ENCODE measurements around the gene PER2.

The PER2 gene

DNA sequence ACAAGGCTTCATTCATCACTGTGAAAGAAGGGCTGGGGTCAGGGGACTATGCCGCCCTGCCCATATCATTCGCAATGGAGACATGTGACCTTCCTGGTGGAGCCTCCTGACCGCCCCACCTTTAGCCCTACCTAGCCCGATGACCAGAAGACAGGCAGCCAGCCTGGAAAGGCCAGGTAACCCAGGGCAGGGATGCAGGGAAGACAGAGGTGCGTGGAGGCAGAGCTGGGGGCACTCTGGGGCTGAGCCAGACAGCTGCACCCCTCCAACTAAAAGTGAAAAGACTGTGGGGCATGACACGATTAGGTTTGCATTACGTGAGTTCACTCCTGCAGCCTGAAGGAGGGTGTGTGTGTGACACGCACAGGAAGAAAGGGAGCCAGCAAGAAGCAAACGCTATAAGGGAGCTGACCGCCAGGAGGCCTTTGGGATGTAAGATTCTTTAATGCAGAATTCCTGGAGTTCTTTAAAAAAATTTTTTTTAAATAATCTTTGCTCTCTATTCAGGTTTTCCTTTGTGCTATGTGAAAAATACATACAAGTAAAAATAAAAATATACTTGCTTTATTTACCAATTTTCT lies 44.8 kb downstream of the PER2 start:
- DNase-seq (ENCODE audit: low read depth), result no peak

DNA sequence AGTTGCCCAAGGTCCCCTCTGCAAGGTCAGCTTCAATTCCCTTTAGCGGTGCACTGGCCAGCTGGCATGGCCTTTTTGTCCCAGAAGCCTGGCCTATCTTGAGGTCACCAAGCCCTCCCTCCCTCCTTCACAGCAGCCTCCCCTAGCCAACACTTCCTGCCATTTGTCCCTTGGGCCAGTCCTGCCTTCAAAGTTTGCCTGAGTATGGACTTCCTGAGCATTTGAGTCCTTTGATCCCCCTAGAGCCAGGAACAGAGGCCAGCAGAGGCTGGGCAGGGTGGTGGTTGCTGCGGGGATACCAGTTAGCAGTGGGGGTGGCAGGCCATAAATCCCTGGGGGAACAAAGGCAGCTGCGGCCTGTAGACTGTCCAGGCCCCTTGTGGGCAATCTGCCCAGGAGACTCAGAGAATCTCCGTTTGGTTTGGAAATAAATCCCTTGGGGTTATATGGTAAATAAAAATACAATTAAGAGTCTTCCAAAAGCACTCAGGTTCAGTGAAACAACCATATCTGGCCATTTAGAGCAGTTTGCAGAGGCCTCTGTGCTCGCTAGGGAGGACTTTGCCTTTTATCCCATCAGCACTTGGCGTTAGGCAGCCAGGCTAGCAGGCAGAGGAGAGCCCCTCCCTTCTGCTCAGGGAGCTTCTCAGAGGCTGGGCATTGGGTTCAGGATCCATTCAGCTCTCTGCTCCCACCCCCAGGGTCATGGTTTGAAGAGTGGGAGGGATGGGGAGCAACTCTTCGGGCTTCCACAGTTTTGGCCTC lies 45.5 kb downstream of the PER2 start:
- DNase-seq (ENCODE audit: low read depth), result no peak

DNA sequence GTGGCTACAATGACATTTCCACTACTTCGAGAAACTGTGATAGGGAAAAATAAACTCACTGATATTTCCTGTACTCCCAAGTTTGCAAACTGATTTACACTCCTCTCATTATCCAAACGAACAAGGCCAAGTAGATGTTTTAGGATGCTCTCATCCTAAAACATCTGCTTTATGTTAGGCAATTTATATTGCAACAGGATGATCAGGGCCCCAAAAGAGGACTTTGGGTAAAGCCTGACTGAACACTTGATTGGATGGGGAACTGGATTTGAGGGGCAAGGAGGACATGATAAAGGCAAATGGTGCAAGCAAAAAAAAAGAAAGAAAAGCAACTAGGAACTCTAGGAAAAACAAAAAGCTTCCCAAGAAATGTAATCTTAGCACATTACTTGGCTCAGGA lies 46.4 kb downstream of the PER2 start:
- DNase-seq (ENCODE audit: low read depth), result no peak

DNA sequence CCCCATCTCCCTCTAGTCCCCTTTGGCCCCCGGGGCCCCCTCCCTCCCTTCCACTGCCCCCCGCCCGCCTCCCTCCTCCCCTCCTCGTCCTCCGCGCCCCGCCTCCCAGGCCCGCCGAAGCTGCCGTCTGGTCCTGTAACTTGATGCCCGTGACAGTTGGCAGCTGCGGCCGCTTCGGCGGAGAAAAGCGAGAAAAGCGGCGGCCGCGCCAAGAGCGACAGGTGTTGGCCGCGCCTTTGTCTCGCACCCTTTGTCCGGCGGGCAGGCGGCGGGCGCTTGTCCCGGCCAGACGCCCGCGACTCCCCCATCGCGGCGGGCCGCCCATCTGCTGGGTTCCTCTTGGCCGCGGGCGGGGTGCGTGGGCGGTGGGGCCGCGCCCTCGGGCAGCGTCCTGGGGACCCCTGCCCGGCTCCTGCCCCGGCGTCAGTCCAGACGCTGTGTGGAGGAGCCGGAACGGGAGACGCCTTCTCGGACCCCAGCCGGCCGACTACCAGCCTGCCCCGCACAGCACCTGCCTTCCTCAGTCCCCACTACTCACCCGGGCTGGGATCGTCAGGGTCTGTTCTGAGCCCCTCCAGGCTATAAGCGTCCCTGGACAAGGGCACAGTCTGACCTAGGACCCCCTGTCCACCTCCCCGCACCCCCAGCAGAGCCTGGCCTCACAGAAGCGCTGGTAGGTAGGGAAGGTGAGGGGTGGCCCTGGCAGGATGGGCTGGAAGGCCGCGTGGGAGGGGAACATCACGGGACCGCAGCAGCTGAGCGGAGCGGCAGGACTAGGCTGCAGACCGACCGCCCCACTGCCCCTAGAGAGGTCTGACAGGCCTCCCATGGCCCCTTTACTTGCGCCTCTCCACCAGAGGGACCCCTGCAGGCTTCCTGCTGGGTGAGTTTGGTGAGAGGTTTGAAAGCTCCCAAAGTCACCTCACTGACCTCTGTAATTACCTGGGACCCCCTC lies 47.4 kb downstream of the PER2 start:
- no peak for DNase-seq (ENCODE audit: low read depth)

DNA sequence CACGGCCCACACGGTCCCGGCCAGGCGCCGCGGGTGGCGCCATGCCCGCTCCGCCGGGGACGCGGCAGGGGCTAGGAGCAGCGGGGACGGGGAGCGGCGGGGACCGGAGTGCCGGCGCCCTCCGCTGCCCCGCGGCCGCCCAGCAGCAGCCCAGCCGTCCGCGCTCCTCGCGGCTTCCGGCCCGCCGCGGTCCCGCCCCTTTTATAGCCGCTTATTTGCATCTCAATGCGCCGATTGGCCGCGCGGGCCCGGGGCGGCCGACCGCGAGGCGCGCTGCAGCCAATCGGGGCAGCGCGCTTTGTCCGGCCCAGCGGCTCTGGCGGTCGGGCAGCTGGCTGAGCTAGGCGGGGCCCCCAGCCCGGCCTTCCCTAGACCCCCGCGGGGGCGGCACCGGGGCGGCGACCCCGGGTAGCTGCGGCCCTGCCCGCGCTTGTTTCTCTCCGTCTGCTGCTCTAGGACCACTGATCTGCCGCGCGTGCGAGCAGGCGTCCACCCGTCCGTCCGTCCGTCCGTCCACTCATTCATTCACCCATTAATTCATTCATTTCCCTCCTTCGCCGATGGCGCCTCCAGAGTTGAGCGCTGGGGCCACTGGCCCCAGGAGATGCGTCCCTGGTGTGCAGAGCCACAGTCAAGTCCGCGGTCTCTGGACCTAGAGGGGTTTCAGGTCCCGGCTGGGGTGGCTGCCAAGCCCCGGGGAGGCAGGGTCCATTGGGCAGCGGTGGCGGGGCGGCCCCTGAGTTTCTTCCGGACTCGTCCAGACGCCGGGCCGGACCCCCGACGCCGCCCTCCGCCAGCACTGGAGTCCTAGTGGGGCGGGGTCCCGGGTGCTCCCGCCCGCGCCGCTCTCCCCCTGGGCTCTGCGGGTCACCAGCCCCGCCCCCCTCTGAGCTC lies 48.3 kb downstream of the PER2 start, which contains the start of gene HES6:
HES6 (minus strand) TSS at position 176 of the 894 bp plus-strand sequence; CDS start at position 43, 133 bp downstream.
- DNase-seq (ENCODE audit: low read depth), result peak; percentile 69

DNA sequence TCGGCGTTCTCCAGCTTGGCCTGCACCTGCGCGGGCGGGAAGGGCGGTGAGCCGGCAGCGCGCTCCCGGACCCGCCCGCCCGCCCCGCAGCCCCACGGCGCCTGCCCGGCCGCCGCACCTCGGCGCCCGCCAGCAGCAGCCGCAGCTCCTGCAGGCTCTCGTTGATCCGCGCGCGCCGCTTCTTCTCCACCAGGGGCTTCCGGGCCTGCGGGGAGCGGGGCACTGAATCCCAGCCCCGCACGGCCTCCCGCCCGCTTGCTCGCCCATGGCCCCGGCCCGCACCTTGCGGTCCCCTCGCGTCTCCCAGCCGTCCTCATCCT lies 48.9 kb downstream of the PER2 start:
- DNase-seq (ENCODE audit: low read depth), result peak; percentile 26

DNA sequence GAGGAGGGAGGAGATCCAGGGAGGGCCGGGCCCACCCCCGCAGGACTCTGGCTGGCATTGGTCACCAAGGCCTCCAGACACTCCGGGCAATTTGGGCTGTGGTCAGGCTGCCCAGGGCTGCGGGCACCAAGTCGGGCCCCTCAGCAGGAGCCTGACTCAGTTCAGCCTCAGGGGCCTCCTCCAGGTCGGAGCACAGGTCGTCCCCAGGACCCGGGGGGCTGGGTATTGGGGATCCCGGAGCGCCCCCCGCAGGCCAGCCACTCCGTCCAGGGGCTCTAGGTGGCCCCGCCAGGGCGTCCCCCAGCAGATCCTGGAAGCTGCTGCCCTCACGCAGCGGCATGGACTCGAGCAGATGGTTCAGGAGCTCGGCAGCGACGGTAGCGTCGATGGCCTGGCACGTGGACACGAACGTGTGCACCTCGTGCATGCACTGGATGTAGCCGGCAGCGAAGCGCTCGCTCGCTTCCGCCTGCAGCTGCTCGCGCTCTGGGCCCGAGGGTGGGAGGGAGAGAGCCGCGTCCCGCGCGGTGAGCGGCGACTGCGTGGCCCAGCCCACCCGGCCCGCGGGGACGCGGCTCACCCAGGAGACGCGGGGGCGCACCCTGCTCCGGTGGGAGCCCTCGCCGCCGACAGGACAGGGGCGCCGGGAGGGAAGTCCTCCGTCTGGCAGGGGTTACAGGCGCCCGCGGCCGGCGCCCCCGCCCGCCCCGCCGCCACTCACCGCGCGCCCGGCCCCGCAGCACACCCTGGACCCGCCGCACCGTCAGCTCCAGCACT lies 49.5 kb downstream of the PER2 start:
- DNase-seq (ENCODE audit: low read depth), result peak; percentile 31

DNA sequence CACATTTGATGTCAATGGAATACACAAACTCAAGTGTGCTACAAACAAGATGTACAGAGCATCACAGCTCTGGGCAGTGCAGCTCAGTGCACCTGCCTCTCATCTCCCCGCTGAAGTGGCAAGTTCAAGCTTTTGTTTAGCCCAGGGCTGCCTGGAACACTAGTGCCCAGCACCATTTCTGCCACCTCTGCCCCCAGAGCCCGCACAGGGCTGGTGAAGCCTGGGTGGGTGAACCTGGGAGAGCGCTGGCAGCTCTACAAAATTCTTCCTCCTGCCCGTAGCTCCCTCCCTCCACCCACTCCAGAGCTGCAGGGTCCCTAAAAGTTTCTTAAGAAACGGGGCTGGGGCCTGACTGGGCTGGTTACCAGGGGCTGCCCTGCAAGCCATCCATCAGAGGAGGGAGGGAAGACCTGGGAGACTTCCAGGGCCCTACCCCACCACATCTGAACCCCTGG lies 50.1 kb downstream of the PER2 start:
- DNase-seq (ENCODE audit: low read depth), result no peak

DNA sequence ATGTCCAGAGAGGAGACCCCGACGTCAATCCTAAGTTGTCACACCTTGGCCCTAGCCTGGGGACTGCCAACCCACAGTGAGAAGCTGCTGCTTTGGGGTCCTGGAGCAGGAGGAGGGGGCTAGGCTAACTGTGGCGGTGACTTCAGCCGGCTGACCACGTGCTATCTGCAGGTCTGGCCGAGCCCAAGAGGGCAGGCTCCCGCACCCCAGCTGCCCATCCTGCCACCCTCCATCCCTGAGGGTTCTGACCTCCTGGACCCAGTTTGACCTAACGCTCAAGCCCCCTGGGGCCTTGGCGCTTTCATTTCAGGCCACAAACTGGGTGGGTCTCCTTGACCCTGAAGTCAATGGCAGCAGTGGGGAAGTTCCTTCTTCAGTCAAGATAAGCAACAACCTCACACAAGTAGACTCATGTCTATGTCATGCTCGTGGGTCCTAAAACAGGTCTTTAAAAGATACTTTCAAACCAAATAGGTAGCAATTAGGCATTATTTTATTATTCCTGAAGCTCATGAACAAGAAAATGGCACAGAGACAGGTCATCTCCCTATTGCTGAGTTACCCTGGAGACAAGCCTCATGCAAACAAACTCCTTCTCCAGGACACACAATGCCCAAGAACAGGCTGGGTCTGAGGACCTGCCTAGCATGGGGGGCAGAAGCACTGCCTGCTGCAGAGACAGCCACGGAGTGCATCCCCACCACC lies 50.8 kb downstream of the PER2 start:
- DNase-seq (ENCODE audit: low read depth), result no peak

DNA sequence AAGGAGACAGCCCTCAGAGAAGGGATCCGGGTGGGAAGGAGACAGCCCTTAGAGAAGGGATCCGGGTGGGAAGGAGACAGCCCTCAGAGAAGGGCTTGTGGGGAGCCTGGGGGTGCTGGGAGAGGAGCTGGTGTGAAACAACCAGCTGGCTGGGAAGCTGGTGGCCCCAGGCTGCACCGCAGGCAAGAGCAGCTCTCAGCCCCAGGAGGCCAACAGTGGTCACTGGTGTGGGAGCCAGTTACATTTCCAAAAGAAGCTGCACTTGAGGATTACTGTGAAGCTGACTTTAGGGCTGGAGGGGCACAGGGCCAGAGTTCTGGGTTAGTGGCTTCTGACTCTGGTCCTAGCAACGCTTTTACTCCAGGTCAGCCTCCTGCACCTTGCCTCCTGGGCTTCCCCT lies 51.8 kb downstream of the PER2 start:
- DNase-seq (ENCODE audit: low read depth), result no peak

DNA sequence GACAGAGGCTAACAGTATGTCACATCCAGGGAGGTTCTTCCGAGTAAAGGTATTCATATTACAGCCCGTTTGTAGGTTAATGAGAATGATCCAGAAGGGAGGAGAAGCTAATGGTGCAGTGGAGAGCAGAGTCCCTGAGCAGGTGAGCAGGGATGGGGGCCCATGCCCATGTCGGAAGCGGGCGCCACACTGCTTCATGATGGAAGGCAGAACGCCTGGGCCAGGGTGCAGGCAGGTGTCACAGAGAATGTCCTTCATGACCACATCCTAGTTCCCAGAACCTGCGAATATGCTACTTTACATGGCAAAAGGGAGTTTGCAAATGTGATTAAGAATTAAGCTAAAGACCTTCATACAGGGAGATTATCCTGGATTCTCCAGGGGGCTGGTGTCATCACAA lies 52.6 kb downstream of the PER2 start:
- DNase-seq (ENCODE audit: low read depth), result no peak

DNA sequence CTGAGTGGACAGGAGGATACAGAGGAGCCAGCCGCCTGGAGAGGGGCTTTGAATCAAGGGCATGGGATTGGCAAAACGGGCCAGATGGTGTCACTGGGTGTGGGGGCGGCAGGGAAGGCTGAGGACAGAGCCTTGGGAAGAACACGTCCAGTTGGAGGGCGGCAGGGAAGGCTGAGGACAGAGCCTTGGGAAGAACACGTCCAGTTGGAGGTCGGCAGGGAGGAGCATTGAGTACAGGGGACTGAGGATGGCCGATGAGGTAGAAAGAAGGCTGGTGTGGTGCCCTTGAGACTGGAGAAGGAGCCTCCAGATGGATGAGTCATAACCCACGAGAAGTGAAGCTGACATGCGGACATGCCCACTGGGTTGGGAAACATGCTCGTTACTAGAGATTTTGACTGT lies 53.1 kb downstream of the PER2 start:
- DNase-seq (ENCODE audit: low read depth), result no peak

DNA sequence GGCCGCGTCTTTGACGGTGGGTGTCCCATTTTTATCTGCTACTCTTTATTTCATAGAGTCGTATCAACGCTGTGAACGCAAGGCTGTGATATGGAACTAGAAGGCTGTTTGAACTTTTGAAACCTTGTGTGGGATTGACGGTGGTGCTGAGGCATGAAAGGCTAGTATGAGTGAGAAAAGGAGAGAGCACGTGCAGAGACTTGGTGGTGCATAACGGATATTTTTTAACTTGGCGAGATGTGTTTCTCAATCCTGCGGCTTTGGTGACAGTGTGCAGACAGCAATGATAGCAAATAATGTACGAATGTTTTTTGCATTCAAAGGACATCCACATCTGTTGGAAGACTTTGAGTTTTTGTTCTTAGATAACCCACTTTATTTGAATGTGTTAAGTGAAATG lies 54.8 kb downstream of the PER2 start:
- no peak for DNase-seq (ENCODE audit: low read depth)

DNA sequence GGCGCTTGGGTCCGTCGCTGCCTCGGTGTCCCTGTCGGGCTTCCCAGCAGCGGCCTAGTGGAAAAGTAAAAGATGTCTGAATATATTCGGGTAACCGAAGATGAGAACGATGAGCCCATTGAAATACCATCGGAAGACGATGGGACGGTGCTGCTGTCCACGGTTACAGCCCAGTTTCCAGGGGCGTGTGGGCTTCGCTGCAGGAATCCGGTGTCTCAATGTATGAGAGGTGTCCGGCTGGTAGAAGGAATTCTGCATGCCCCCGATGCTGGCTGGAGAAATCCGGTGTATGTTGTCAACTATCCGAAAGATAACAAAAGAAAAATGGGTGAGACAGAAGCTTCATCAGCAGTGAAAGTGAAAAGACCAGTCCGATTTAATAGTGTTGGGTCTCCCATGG lies 56.6 kb downstream of the PER2 start:
- no peak for DNase-seq (ENCODE audit: low read depth)

DNA sequence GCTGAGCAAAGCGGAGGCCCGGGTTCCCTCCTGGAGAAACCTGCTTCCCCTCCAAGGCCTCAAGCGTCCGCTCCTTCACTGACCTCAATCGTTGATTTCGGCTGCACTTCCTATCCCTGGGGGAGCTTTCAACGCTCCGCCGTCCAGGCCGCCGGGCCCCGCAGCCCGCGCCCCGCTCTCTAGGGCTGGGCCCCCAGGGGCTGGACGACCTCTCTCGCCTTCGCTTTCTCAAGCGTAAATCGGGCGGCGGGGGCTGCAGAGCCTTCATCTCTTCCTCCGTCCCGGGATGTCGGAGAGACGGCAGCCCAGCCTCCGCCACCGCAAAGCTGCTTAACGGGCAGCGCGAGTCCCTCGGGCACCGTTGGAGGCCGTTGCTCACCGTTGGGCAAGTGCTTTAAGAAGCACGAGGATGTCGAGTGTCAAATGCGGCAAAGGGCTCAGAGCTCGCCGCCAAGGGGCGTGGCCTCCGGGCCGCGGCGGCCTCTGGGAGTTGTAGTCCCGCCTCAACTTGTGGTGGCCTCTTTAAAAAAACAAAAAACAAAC lies 57.1 kb downstream of the PER2 start:
- peak; percentile 69 for DNase-seq (ENCODE audit: low read depth)

DNA sequence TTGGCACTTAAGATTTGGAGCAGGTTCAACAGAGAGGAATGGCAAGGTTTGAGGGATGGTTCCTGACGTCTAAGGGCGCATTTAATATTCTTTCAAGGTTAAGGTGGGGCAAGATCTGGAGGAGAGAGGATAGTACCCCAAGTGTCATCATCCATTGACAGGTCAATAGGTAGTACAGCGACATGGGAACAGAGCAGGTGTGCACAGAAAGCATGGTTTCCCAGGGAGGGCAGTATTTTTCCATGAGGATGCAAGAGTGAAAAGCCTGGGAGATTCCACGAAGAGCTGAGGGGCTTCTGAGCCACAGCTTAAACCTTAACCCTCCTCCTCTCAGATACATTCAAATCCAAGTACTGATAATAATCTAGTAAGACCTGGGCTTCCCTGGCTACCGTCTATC lies 57.7 kb downstream of the PER2 start:
- no peak for DNase-seq (ENCODE audit: low read depth)

DNA sequence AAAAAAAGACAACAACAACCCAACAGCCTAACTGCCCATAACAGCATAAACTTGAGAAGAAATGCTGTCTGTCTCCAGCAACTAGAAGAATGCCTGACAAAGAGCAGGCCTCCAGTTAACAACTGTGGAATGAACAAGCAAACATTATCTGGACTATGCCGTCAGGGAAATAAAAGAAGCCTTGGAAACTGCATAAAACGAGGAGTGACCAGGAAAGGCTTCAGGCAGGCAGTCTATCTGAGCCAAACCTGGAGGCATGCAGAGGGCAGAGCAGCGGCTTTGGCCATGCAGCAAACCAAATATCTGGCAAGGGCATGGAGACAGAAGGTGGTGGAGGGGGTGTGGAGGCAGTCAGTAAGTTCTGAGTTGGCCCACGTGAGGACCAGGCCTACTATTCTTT lies 59.7 kb downstream of the PER2 start:
- DNase-seq (ENCODE audit: low read depth), result no peak

DNA sequence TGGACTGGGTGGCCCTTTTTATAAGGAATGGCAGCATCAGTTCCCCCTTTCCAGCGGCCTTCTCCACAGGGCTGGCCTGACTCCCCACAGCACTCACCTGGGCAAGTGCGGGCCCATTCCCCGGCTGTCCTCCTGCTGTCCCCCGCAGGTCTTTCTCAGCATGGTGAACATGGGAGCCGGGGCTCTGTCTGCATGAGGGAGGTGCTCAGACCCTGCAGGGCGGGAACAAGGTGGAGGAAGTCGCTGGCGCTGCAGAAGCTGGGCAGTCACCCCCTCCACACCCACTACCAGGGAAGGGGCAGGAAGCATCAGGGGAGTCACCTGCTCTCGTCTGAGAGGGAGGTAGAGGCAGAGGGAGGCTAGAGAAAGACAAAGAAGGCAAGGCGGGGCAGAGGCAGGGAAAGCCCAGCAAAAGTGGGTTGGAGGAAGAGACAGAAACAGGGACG lies 60.8 kb downstream of the PER2 start:
- no peak for DNase-seq (ENCODE audit: low read depth)

DNA sequence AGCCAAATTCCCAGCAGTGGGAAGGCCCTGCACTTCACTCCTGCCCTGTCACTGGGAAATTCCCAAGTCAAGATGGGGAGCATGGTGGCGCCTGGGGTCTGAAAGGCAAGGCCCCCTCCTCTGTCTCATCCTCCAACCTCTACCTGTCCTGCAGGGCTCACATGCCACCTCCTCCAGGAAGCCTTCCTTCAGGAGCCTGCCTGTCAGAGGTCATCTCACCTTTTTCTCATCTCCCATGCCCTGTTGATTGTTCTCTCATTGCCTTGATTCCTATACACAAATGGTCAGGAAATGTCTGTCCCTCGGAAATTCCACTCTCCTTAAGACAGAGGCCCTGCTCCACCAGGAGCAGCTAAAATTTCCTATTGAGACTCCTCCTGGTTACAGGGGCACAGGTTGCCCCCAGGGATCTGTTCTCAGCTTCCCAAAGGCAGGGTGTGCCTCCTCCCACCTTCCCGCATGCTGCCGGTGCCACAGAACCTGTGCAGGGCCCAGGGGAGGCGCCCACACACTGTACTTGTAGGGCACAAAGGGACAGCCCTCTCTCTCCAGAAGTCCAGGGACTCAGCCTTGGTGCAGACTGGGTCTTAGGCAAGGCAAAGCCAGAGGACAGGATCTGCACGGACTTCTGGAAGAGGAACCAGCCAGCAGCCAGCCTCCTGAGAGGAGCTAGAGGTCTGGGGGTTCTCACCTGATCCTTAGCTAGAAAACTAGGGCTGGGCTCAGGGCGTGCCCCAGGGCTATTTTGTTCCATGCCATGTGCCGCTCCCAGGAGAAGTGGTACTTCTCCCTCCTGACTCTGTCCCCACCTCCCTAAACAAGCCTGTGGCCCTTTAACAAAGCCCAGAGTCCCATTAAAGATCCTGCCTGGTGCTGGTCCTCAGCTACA lies 61.5 kb downstream of the PER2 start:
- DNase-seq (ENCODE audit: low read depth), result no peak
